Adipose tissue (tissue), 3 donors: Measurements from ENCODE around the gene RAB5B. TPM values are rescaled to one million over a fixed set of nuclear protein-coding genes. Genes with fewer than 3 reads are reported as not detected.
A peak's percentile ranks its signal among the peaks of the same experiment; 100 is the strongest.

Experiments used
- H3K27ac ChIP-seq: one replicate; pipeline ENCODE4 v1.5.1; 2013; ENCODE audit warnings: low read depth, low read length
- WGBS, 3 donors: extraction: QIAGEN DNeasy Blood & Tissue Kit; methylation state at CpG; one replicate each; pipeline ENCODE4 v1.1.7; 2013; 5-methylcytosine and 5-hydroxymethylcytosine counted together
- polyA plus RNA-seq, 3 donors: library from polyadenylated mRNA; stranded (reverse); fragments of 200-250 nt; gene quantifications; one replicate each; pipeline ENCODE4 v1.2.3, GENCODE V29; 2013
- donor health status: healthy with polysubstance abuse.
- donor health status: Bipolar disorder and iron deficiency.
- donor health status: healthy.

RAB5B gene
- polyA plus RNA-seq, 3 donors = 28.5 to 66.8 (median 47.4) TPM

GRCh38 chr12:56034586-56035332, 60.9 kb downstream of the RAB5B start:
- WGBS, 3 donors = 82 to 86% (median 84%) methylated on average over 21 of the region's 21 CpGs
- H3K27ac ChIP-seq = no peak overlapping the region

- WGBS, 3 donors = 43 to 73% (median 45%) methylated on average over 2 of the region's 2 CpGs
- no peak overlapping the region for H3K27ac ChIP-seq
Observed at GRCh38 chr12:56037161-56037560, 63.3 kb downstream of the RAB5B start.

GRCh38 chr12:56038022-56038655, 64.3 kb downstream of the RAB5B start:
- WGBS, 3 donors = 43 to 66% (median 62%) methylated on average over 2 of the region's 2 CpGs
- H3K27ac ChIP-seq = no peak overlapping the region

- WGBS, 3 donors = 92 to 100% (median 100%) methylated on average over 1 of the region's 1 CpG
- H3K27ac ChIP-seq = no peak overlapping the region
Observed at GRCh38 chr12:56040151-56040550, 66.3 kb downstream of the RAB5B start.

GRCh38 chr12:56040963-56041551, 67.2 kb downstream of the RAB5B start:
- H3K27ac ChIP-seq = no peak overlapping the region
- WGBS, 3 donors = 22 to 68% (median 65%) methylated on average over 14 of the region's 14 CpGs

GRCh38 chr12:56041552-56042429, 67.9 kb downstream of the RAB5B start, which contains the start of gene RPS26:
RPS26 (plus strand) TSS chr12:56041918; CDS start chr12:56042167, 249 bp downstream.
- H3K27ac ChIP-seq = peak within 1 kb of the TSS; percentile 73
- WGBS, 3 donors = 0% methylated on average over 48 to 50 of the region's 50 CpGs

GRCh38 chr12:56042430-56042813, 68.5 kb downstream of the RAB5B start:
- WGBS, 3 donors = 1 to 3% (median 1%) methylated on average over 17 to 18 of the region's 20 CpGs
- peak overlapping the region; percentile 73 for H3K27ac ChIP-seq

- WGBS, 3 donors = 12 to 40% (median 35%) methylated on average over 9 of the region's 9 CpGs
- no peak overlapping the region for H3K27ac ChIP-seq
Observed at GRCh38 chr12:56042843-56043242, 69.0 kb downstream of the RAB5B start.

Other genes with a start within 250 kb of the RAB5B start
- 1,000 to 10,000 TPM in 2 of 3 donors, 100 to 1,000 TPM in 1; 611 to 1,583 (median 1,331) TPM for gene CD63, start 245.1 kb upstream of the RAB5B start, polyA plus RNA-seq
- 10 to 100 TPM in 1 of 3 donors, 1 to 10 TPM in 2; 1.5 to 10.2 (median 2.2) TPM for gene GDF11, start 231.0 kb upstream of the RAB5B start, polyA plus RNA-seq
- 10 to 100 TPM; 40.8 to 85.6 (median 65.7) TPM for gene SARNP, start 156.4 kb upstream of the RAB5B start, polyA plus RNA-seq
- 10 to 100 TPM; 18.8 to 63.0 (median 27.2) TPM for gene ORMDL2, start 156.0 kb upstream of the RAB5B start, polyA plus RNA-seq
- 10 to 100 TPM; 10.6 to 17.5 (median 15.2) TPM for gene DNAJC14, start 144.5 kb upstream of the RAB5B start, polyA plus RNA-seq
- 100 to 1,000 TPM in 1 of 3 donors, 10 to 100 TPM in 1, 1 to 10 TPM in 1; 4.4 to 100 (median 39.6) TPM for gene MMP19, start 131.1 kb upstream of the RAB5B start, polyA plus RNA-seq
- gene PYM1, start 46.2 kb upstream of the RAB5B start, polyA plus RNA-seq = 10 to 100 TPM; 16.8 to 33.6 (median 26.2) TPM
- 10 to 100 TPM; 16.9 to 21.4 (median 17.4) TPM for gene DGKA, start 42.9 kb upstream of the RAB5B start, polyA plus RNA-seq
- 1 to 10 TPM in 2 of 3 donors, under 1 TPM in 1; 0.42 to 2.9 (median 1.7) TPM for gene PMEL, start 8.0 kb upstream of the RAB5B start, polyA plus RNA-seq
- gene CDK2, start 7.2 kb upstream of the RAB5B start, polyA plus RNA-seq = 10 to 100 TPM in 2 of 3 donors, 1 to 10 TPM in 1; 9.2 to 20.8 (median 16.8) TPM
- gene SUOX, start 23.2 kb downstream of the RAB5B start, polyA plus RNA-seq = 10 to 100 TPM in 2 of 3 donors, 1 to 10 TPM in 1; 10.0 to 27.8 (median 15.7) TPM
- gene IKZF4, start 47.0 kb downstream of the RAB5B start, polyA plus RNA-seq = 1 to 10 TPM; 1.5 to 4.9 (median 4.8) TPM
- 1,000 to 10,000 TPM; 1,111 to 1,459 (median 1,152) TPM for gene RPS26, start 67.8 kb downstream of the RAB5B start, polyA plus RNA-seq
- 10 to 100 TPM in 1 of 3 donors, 1 to 10 TPM in 2; 2.0 to 28.8 (median 4.5) TPM for gene ERBB3, start 106.1 kb downstream of the RAB5B start, polyA plus RNA-seq
- gene PA2G4, start 130.5 kb downstream of the RAB5B start, polyA plus RNA-seq = 100 to 1,000 TPM in 1 of 3 donors, 10 to 100 TPM in 2; 75.9 to 138 (median 83.2) TPM
- 1,000 to 10,000 TPM; 6,348 to 7,135 (median 6,380) TPM for gene RPL41, start 142.6 kb downstream of the RAB5B start, polyA plus RNA-seq
- gene ZC3H10, start 144.2 kb downstream of the RAB5B start, polyA plus RNA-seq = 1 to 10 TPM; 1.6 to 2.4 (median 1.9) TPM
- gene ESYT1, start 154.2 kb downstream of the RAB5B start, polyA plus RNA-seq = 100 to 1,000 TPM in 1 of 3 donors, 10 to 100 TPM in 2; 61.4 to 304 (median 94.5) TPM
- 10 to 100 TPM; 15.5 to 88.5 (median 48.0) TPM for gene MYL6B, start 178.5 kb downstream of the RAB5B start, polyA plus RNA-seq
- 1,000 to 10,000 TPM; 1,303 to 4,064 (median 3,695) TPM for gene MYL6, start 184.3 kb downstream of the RAB5B start, polyA plus RNA-seq
- 10 to 100 TPM; 21.4 to 53.8 (median 48.7) TPM for gene SMARCC2, start 215.4 kb downstream of the RAB5B start, polyA plus RNA-seq
- 10 to 100 TPM; 15.3 to 51.7 (median 26.7) TPM for gene RNF41, start 247.8 kb downstream of the RAB5B start, polyA plus RNA-seq